H9 (cell line): Measurements from ENCODE around the gene POU1F1. TPM values are rescaled to one million over a fixed set of nuclear protein-coding genes. Genes with fewer than 3 reads are reported as not detected.
"Not testable (repeated sequence)": the region's sequence is repeated elsewhere in the genome, so short reads cannot be mapped to it uniquely, and the experiment has no call there.

Experiments
- DNase-seq: peaks from one replicate; pipeline ENCODE4 v3.0.0-alpha.2; 2017
- H2AFZ ChIP-seq: one replicate; pipeline ENCODE4 v1.6.1; 2013; ENCODE audit warnings: mild to moderate bottlenecking, low read length, control low read depth, moderate library complexity
- H2AK5ac ChIP-seq: 2 replicates; pipeline ENCODE4 v1.6.1; 2013; ENCODE audit warnings: low read length, control low read depth, mixed read lengths; ENCODE audit not compliant: insufficient read length
- H2BK120ac ChIP-seq: one replicate; pipeline ENCODE4 v1.6.1; 2013; ENCODE audit warnings: low read depth, mild to moderate bottlenecking, low read length, control low read depth, inconsistent platforms; ENCODE audit not compliant: poor library complexity, severe bottlenecking
- H2BK12ac ChIP-seq: 2 replicates; pipeline ENCODE4 v1.6.1; 2013; ENCODE audit warnings: low read length, control low read depth, mixed read lengths, low read depth; ENCODE audit not compliant: insufficient read length
- H2BK15ac ChIP-seq: 2 replicates; pipeline ENCODE4 v1.6.1; 2013; ENCODE audit warnings: low read depth, low read length, control low read depth
- H2BK20ac ChIP-seq: one replicate; pipeline ENCODE4 v1.6.1; 2013; ENCODE audit warnings: low read depth, mild to moderate bottlenecking, low read length, control low read depth, inconsistent platforms; ENCODE audit not compliant: poor library complexity, severe bottlenecking
- H2BK5ac ChIP-seq: 2 replicates; pipeline ENCODE4 v1.6.1; 2013; ENCODE audit warnings: low read length, control low read depth, mixed read lengths; ENCODE audit not compliant: insufficient read length
- H3K14ac ChIP-seq: 2 replicates; pipeline ENCODE4 v1.6.1; 2013; ENCODE audit warnings: low read length, control low read depth; ENCODE audit not compliant: insufficient read depth
- H3K18ac ChIP-seq: 2 replicates; pipeline ENCODE4 v1.6.1; 2013; ENCODE audit warnings: low read depth, mild to moderate bottlenecking, mixed read lengths, low read length, control low read depth; ENCODE audit not compliant: insufficient read length
- H3K23ac ChIP-seq: 2 replicates; pipeline ENCODE4 v1.6.1; 2013; ENCODE audit warnings: low read length, control low read depth, mixed read lengths, low read depth; ENCODE audit not compliant: insufficient read length
- H3K23me2 ChIP-seq: 2 replicates; pipeline ENCODE4 v1.6.1; 2013; ENCODE audit warnings: low read depth, mild to moderate bottlenecking, mixed read lengths, low read length, control low read depth; ENCODE audit not compliant: insufficient read length, poor library complexity, severe bottlenecking
- H3K27ac ChIP-seq: 2 replicates; pipeline ENCODE4 v1.5.1; 2013; ENCODE audit warnings: low read length, control low read depth, mixed read lengths, low read depth; ENCODE audit not compliant: insufficient read length
- H3K27me3 ChIP-seq: 2 replicates; pipeline ENCODE4 v1.6.1; 2013; ENCODE audit warnings: low read length, control low read depth, inconsistent platforms; ENCODE audit not compliant: insufficient read depth
- H3K4ac ChIP-seq: 2 replicates; pipeline ENCODE4 v1.6.1; 2013; ENCODE audit warnings: low read depth, mild to moderate bottlenecking, control low read depth, inconsistent platforms, low read length, moderate library complexity
- H3K4me1 ChIP-seq: 2 replicates; pipeline ENCODE4 v1.6.1; 2013; ENCODE audit warnings: low read length, control low read depth, inconsistent platforms; ENCODE audit not compliant: insufficient read depth
- H3K4me2 ChIP-seq: 2 replicates; pipeline ENCODE4 v1.6.1; 2013; ENCODE audit warnings: low read length, control low read depth, mixed read lengths; ENCODE audit not compliant: insufficient read length, insufficient read depth
- H3K56ac ChIP-seq: 2 replicates; pipeline ENCODE4 v1.6.1; 2013; ENCODE audit warnings: low read depth, mild to moderate bottlenecking, mixed read lengths, low read length, control low read depth; ENCODE audit not compliant: insufficient read length
- H3K79me1 ChIP-seq: 2 replicates; pipeline ENCODE4 v1.6.1; 2013; ENCODE audit warnings: low read depth, mild to moderate bottlenecking, moderate library complexity, low read length, control low read depth, inconsistent platforms; ENCODE audit not compliant: insufficient read depth, poor library complexity, severe bottlenecking
- H3K79me2 ChIP-seq: 2 replicates; pipeline ENCODE4 v1.6.1; 2013; ENCODE audit warnings: low read length, control low read depth, inconsistent platforms; ENCODE audit not compliant: insufficient read depth
- H3K9ac ChIP-seq: 2 replicates; pipeline ENCODE4 v1.6.1; 2013; ENCODE audit warnings: low read length, control low read depth, mixed read lengths; ENCODE audit not compliant: insufficient read length; ENCODE audit errors: extremely low read depth
- H3K9me3 ChIP-seq: one replicate; pipeline ENCODE4 v1.6.1; 2013; ENCODE audit warnings: low read depth, low read length, inconsistent platforms; ENCODE audit not compliant: control insufficient read depth
- H3T11ph ChIP-seq: one replicate; pipeline ENCODE4 v1.6.1; 2013; ENCODE audit warnings: mild to moderate bottlenecking, low read length, control low read depth, inconsistent platforms
- H4K20me1 ChIP-seq: one replicate; pipeline ENCODE4 v1.6.1; 2013; ENCODE audit not compliant: control insufficient read depth, insufficient read length, insufficient read depth
- H4K5ac ChIP-seq: 2 replicates; pipeline ENCODE4 v1.6.1; 2013; ENCODE audit warnings: low read depth, mild to moderate bottlenecking, mixed read lengths, low read length, control low read depth; ENCODE audit not compliant: insufficient read length
- H4K8ac ChIP-seq: replicated peaks from 2 replicates; pipeline ENCODE4 v1.6.1; 2013; ENCODE audit warnings: low read length, control low read depth, mixed read lengths, low read depth; ENCODE audit not compliant: insufficient read length
- H4K91ac ChIP-seq: 2 replicates; pipeline ENCODE4 v1.6.1; 2013; ENCODE audit warnings: low read depth, mild to moderate bottlenecking, moderate library complexity, mixed read lengths, low read length, control low read depth; ENCODE audit not compliant: insufficient read length
- H3K27ac Mint-ChIP-seq, 3 experiments: 2 replicates in 2 of 3; 3 replicates in 1 of 3; pipeline ENCODE4 v1.8.0; 2020 to 2021; ENCODE audit warnings: mixed read lengths in 3 of 3, mild to moderate bottlenecking in 1 of 3, moderate library complexity in 1 of 3
- H3K27me3 Mint-ChIP-seq: 2 replicates; pipeline ENCODE4 v1.8.0; 2021; ENCODE audit warnings: low read depth, mild to moderate bottlenecking, moderate library complexity, mixed read lengths
- H3K36me3 Mint-ChIP-seq, 3 experiments: 2 replicates in 2 of 3; 3 replicates in 1 of 3; pipeline ENCODE4 v1.8.0; 2020 to 2021; ENCODE audit warnings: low read depth in 3 of 3, mixed read lengths in 3 of 3; ENCODE audit not compliant: insufficient read depth in 1 of 3
- H3K4me1 Mint-ChIP-seq, 2 experiments: 2 replicates each; pipeline ENCODE4 v1.8.0; 2020; ENCODE audit warnings: mixed read lengths in 2 of 2
- H3K4me3 Mint-ChIP-seq, 2 experiments: 2 replicates in 1 of 2; 3 replicates in 1 of 2; pipeline ENCODE4 v1.8.0; 2020 to 2021; ENCODE audit warnings: mild to moderate bottlenecking in 2 of 2, mixed read lengths in 2 of 2, moderate library complexity in 1 of 2
- H3K9me3 Mint-ChIP-seq, 2 experiments: 2 replicates in 1 of 2; 3 replicates in 1 of 2; pipeline ENCODE4 v1.8.0; 2020; ENCODE audit warnings: mild to moderate bottlenecking in 2 of 2, mixed read lengths in 2 of 2, moderate library complexity in 1 of 2
- WGBS: extraction: QIAGEN DNeasy Blood & Tissue Kit; methylation state at CpG from one replicate; pipeline ENCODE4 v1.1.7; 2013; ENCODE audit warnings: missing lambda C conversion rate, low lambda C conversion rate, mixed read lengths; ENCODE audit not compliant: insufficient read length; ENCODE audit errors: extremely low coverage; 5-methylcytosine and 5-hydroxymethylcytosine counted together
- total RNA-seq: library from RNA; stranded (reverse); gene quantifications from 2 replicates; pipeline ENCODE4 v1.2.1, GENCODE V29; 2021
- TF ChIP-seq, protein P1 (sequence below): fragments of 200-600 bp; sonication (generic); conservative IDR thresholded peaks from 3 replicates; pipeline ENCODE4 v1.8.0; 2021; ENCODE audit warnings: antibody characterized with exemption, mild to moderate bottlenecking

The POU1F1 gene
- total RNA-seq, 1 experiment from 2014 or later = not detected

DNA sequence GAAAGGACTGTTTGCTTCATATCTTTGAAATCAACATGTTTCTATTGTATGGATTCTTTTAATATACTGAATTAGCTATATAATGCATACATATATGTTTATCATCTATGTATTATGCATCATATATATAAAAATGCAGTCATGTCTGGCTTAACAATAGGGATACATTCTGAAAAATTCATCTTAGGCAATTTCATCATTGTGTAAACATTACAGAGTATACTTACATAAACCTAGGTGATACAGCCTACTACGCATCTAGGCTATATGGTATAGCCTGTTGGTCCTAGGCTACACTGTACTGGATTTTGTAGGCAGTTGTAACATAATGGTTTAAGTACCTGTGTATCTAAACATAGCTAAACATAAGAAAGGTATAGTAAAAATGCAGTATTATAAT is 27.6 kb downstream of the POU1F1 start:
- Mint-ChIP-seq H3K36me3 (peaks cover 5 to 40% (median 28%) of the 10 kb centered on the region in 3 experiments; a peak in 6 of 7 replicates), H3K9me3 (no peaks in the 10 kb centered on the region), H3K4me3 (no peak overlapping the region), H3K4me1 (no peaks in the 10 kb centered on the region), H3K27me3 (no peaks in the 10 kb centered on the region), H3K27ac (no peak overlapping the region)
- no peak overlapping the region for H3K56ac ChIP-seq
- H3K18ac ChIP-seq = no peak overlapping the region
- H4K8ac ChIP-seq = no peak overlapping the region
- H2BK120ac ChIP-seq = no peak overlapping the region
- no peak overlapping the region for H3K23ac ChIP-seq
- WGBS = no CpG with 5 or more reads among the region's 1 CpG
- H3K79me2 ChIP-seq = no peaks in the 10 kb centered on the region
- H2AK5ac ChIP-seq = no peak overlapping the region
- H4K5ac ChIP-seq = no peak overlapping the region
- no peak overlapping the region for H3K4me2 ChIP-seq
- no peak overlapping the region for H3K9ac ChIP-seq
- no peak overlapping the region for H3T11ph ChIP-seq
- no peak overlapping the region for H2BK12ac ChIP-seq
- H3K23me2 ChIP-seq = no peaks in the 10 kb centered on the region
- H3K79me1 ChIP-seq = no peaks in the 10 kb centered on the region
- TF ChIP-seq, protein P1, sequence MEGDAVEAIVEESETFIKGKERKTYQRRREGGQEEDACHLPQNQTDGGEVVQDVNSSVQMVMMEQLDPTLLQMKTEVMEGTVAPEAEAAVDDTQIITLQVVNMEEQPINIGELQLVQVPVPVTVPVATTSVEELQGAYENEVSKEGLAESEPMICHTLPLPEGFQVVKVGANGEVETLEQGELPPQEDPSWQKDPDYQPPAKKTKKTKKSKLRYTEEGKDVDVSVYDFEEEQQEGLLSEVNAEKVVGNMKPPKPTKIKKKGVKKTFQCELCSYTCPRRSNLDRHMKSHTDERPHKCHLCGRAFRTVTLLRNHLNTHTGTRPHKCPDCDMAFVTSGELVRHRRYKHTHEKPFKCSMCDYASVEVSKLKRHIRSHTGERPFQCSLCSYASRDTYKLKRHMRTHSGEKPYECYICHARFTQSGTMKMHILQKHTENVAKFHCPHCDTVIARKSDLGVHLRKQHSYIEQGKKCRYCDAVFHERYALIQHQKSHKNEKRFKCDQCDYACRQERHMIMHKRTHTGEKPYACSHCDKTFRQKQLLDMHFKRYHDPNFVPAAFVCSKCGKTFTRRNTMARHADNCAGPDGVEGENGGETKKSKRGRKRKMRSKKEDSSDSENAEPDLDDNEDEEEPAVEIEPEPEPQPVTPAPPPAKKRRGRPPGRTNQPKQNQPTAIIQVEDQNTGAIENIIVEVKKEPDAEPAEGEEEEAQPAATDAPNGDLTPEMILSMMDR = no peak
- no peak overlapping the region for H3K4ac ChIP-seq
- no peak overlapping the region for H2BK15ac ChIP-seq
- H3K27me3 ChIP-seq = no peaks in the 10 kb centered on the region
- no peaks in the 10 kb centered on the region for H3K9me3 ChIP-seq
- no peak overlapping the region for H2AFZ ChIP-seq
- H3K27ac ChIP-seq = no peak overlapping the region
- no peaks in the 10 kb centered on the region for H3K4me1 ChIP-seq
- no peaks in the 10 kb centered on the region for H4K20me1 ChIP-seq
- no peak overlapping the region for H4K91ac ChIP-seq
- H3K14ac ChIP-seq = no peak overlapping the region
- no peak overlapping the region for H2BK5ac ChIP-seq
- no peak for DNase-seq
- H2BK20ac ChIP-seq = no peak overlapping the region

DNA sequence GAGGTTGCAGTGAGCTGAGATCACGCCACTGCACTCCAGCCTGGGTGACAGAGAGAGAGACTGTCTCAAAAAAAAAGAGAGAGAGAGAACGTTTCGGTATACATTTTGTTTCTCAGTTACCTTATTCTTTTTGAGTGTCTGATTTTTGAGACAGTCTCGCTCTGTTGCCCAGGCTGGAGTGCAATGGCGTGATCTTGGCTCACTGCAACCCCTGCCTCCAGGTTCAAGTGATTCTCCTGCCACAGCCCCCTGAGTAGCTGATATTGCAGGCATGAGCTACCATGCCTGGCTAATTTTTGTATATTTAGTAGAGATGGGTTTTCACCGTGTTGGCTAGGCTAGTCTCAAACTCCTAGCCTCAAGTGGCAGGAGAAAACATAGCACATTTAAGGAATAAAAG is 28.2 kb downstream of the POU1F1 start:
- not testable (repeated sequence) for H2BK20ac ChIP-seq, H2AK5ac ChIP-seq, DNase-seq, H4K8ac ChIP-seq, H3K27ac ChIP-seq, H3K4me1 Mint-ChIP-seq, H3K56ac ChIP-seq, H3K9me3 ChIP-seq, H2BK5ac ChIP-seq, H4K20me1 ChIP-seq, H3K27me3 Mint-ChIP-seq, H2BK15ac ChIP-seq, H3K14ac ChIP-seq, H3K27me3 ChIP-seq, H2BK12ac ChIP-seq, H3K23ac ChIP-seq, H3K4me3 Mint-ChIP-seq, H3K79me2 ChIP-seq, H3K4ac ChIP-seq, H3K79me1 ChIP-seq, H2BK120ac ChIP-seq, H3K9ac ChIP-seq, H3K9me3 Mint-ChIP-seq, H3T11ph ChIP-seq, H3K4me1 ChIP-seq, H2AFZ ChIP-seq, H3K4me2 ChIP-seq, H4K91ac ChIP-seq, H3K23me2 ChIP-seq, H3K18ac ChIP-seq, H4K5ac ChIP-seq
- WGBS = no CpG with 5 or more reads among the region's 6 CpGs
- H3K36me3 Mint-ChIP-seq = peaks cover 5 to 36% (median 22%) of the 10 kb centered on the region in 3 experiments; a peak in 6 of 7 replicates
- H3K27ac Mint-ChIP-seq = peak overlapping the region in 1 of 3 experiments; percentile 39; a peak in 1 of 7 replicates
